K562 (cell line): ENCODE results near the gene ALG1. TPM values are rescaled to one million over a fixed set of nuclear protein-coding genes. Genes with fewer than 3 reads are reported as not detected.

Experiments
- HMG20B ChIP-seq: fragments of 250-450 bp; sonication (Bioruptor Pico); IDR thresholded peaks from 2 replicates; pipeline ENCODE4 v1.5.0; 2021; ENCODE audit warnings: mild to moderate bottlenecking
- KLF1 ChIP-seq: fragments of 450-650 bp; IDR thresholded peaks from 2 replicates; pipeline ENCODE4 v1.6.1; 2016; ENCODE audit warnings: missing genetic modification characterization, missing compliant biosample characterization
- MEF2A ChIP-seq: IDR thresholded peaks from 2 replicates; pipeline ENCODE4 v1.6.1; 2011; ENCODE audit warnings: low read depth, mild to moderate bottlenecking, low read length, moderate library complexity; ENCODE audit not compliant: control insufficient read depth
- MEF2D ChIP-seq: conservative IDR thresholded peaks from 2 replicates; pipeline ENCODE4 v1.6.1; 2016; ENCODE audit warnings: low read depth, missing genetic modification characterization, missing compliant biosample characterization
- MEIS2 ChIP-seq: fragments of 450-650 bp; IDR thresholded peaks from 2 replicates; pipeline ENCODE4 v1.6.1; 2014; ENCODE audit warnings: mild to moderate bottlenecking; ENCODE audit not compliant: partially characterized antibody
- POLR2AphosphoS2 ChIP-seq: IDR thresholded peaks from 2 replicates; pipeline ENCODE4 v1.6.1; 2012; ENCODE audit warnings: low read length, improper control_type of control experiment
- RBM39 ChIP-seq: fragments of 200-400 bp; formaldehyde crosslinking; optimal IDR thresholded peaks from 2 replicates; pipeline ENCODE3; 2018; ENCODE audit warnings: low read depth, low read length
- XRCC4 ChIP-seq: IDR thresholded peaks from one replicate; pipeline ENCODE4 v1.6.1; 2011; ENCODE audit not compliant: insufficient read depth, insufficient read length; ENCODE audit errors: extremely low read depth
- ZFX ChIP-seq: sonication (generic); formaldehyde crosslinking; IDR thresholded peaks from 2 replicates; pipeline ENCODE4 v1.8.0; 2022; ENCODE audit warnings: mild to moderate bottlenecking, missing genetic modification reagents, moderate library complexity
- ZZZ3 ChIP-seq: fragments of 450-650 bp; IDR thresholded peaks from 2 replicates; pipeline ENCODE4 v1.6.1; 2016; ENCODE audit warnings: antibody characterized with exemption, mild to moderate bottlenecking, moderate library complexity
- polyA plus RNA-seq, 8 experiments: library from polyadenylated mRNA; depleted of rRNA in 4 of 8; stranded (reverse) in 5 of 8; unstranded in 3 of 8; fragments of >200 nt; fragmentation: Nextera tagmentation in 2 of 8; fragmentation: Illumina TruSeq in 1 of 8; extraction: Ambion mirVana in 2 of 8; extraction: Trizol in 1 of 8; gene quantifications; 2 replicates each; pipeline versions ENCODE4 v1.2.1 to v1.2.3, GENCODE V29; 2011 to 2014; ENCODE audit warnings: inconsistent platforms in 1 of 8, missing spikeins in 1 of 8
- total RNA-seq, 7 experiments: library from RNA; depleted of rRNA in 6 of 7; stranded (reverse); fragments of >200 nt in 6 of 7; fragmentation: Illumina TruSeq in 2 of 7; extraction: Trizol in 2 of 7; gene quantifications; 2 replicates each; pipeline versions ENCODE4 v1.2.1 to v1.2.3, GENCODE V29; 2011 to 2021; ENCODE audit warnings: low replicate concordance in 1 of 7
- TF ChIP-seq, protein P1 (sequence below): fragments of 450-650 bp; IDR thresholded peaks from 2 replicates; pipeline ENCODE4 v1.6.1; 2016; ENCODE audit warnings: borderline replicate concordance
- TF ChIP-seq, protein P2 (sequence below), 2 experiments: fragments of 450-650 bp in 1 of 2; sonication (generic) in 1 of 2; formaldehyde crosslinking in 1 of 2; IDR thresholded peaks; 2 replicates each; pipeline versions ENCODE4 v1.7.1 to v1.9.0; 2016 to 2022; ENCODE audit warnings: inconsistent platforms in 1 of 2, mild to moderate bottlenecking in 1 of 2, missing genetic modification reagents in 1 of 2
- TF ChIP-seq, protein P3 (sequence below): fragments of 250-450 bp; sonication (Bioruptor Pico); IDR thresholded peaks from 2 replicates; pipeline ENCODE4 v1.5.0; 2020; ENCODE audit warnings: mild to moderate bottlenecking, borderline replicate concordance

ALG1 gene
- total and polyA plus RNA-seq, 9 of the 15 experiments (the other 6 are each of a cell fraction or from before 2014, with no cell fraction given) = 1.1 to 26.4 (median 18.3) TPM

DNA sequence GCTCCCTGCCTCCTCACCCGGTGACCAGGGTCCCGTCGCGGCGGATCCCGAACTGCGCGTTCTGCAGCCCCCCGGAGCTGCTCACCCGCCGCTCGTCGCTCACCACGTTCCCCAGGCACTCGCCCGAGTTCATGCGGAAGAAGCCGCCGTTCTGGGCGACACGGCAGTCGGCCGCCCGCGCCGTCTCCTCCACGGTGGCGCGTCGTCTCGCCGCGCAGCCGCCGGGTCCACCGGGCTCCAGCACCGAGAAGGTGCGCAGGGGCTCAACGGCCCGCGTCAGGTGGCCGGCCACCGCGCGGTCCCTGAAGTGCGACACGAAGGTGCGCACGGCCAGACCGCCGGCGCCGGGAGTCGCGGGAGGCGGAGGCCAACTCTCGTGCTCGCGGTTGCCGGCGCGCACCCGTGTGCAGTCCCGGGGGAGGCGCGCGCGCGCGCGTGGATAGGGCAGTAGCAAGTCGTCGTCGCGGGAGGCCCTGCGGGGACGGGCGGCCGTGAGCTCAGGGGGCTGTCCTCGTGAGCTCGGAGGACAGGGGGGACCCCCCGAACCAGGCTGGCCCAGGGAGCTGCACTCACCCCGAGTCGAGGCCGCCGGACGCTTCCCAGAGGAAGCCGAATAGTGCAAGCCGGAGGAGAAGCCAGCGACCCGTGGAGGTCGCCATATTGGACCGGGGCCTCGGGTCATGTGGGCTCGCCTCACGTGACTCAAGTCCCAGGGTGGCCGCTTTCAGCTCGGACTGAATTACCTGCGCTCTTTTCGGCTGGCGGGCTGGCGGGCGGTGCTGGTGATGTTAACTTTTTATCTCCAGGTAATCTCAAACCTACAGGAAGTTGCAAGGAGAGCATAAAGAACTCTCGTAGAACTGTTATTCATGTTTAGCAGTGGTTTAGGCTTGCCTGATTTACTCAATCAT, 38.1 kb upstream of the ALG1 start, which contains the start of gene NAGPA (continued):
- TF ChIP-seq POLR2AphosphoS2 (no peak), MEF2A (no peak), ZZZ3 (no peak), KLF1 (tag) (no peak), MEIS2 (no peak), XRCC4 (no peak), HMG20B (CRISPR knock-in tag) (no peak), MEF2D (tag) (no peak), ZFX (CRISPR knock-in tag) (peak; percentile 75), RBM39 (no peak)
- TF ChIP-seq, protein P1, sequence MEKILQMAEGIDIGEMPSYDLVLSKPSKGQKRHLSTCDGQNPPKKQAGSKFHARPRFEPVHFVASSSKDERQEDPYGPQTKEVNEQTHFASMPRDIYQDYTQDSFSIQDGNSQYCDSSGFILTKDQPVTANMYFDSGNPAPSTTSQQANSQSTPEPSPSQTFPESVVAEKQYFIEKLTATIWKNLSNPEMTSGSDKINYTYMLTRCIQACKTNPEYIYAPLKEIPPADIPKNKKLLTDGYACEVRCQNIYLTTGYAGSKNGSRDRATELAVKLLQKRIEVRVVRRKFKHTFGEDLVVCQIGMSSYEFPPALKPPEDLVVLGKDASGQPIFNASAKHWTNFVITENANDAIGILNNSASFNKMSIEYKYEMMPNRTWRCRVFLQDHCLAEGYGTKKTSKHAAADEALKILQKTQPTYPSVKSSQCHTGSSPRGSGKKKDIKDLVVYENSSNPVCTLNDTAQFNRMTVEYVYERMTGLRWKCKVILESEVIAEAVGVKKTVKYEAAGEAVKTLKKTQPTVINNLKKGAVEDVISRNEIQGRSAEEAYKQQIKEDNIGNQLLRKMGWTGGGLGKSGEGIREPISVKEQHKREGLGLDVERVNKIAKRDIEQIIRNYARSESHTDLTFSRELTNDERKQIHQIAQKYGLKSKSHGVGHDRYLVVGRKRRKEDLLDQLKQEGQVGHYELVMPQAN = peak; percentile 98
- TF ChIP-seq, protein P2, sequence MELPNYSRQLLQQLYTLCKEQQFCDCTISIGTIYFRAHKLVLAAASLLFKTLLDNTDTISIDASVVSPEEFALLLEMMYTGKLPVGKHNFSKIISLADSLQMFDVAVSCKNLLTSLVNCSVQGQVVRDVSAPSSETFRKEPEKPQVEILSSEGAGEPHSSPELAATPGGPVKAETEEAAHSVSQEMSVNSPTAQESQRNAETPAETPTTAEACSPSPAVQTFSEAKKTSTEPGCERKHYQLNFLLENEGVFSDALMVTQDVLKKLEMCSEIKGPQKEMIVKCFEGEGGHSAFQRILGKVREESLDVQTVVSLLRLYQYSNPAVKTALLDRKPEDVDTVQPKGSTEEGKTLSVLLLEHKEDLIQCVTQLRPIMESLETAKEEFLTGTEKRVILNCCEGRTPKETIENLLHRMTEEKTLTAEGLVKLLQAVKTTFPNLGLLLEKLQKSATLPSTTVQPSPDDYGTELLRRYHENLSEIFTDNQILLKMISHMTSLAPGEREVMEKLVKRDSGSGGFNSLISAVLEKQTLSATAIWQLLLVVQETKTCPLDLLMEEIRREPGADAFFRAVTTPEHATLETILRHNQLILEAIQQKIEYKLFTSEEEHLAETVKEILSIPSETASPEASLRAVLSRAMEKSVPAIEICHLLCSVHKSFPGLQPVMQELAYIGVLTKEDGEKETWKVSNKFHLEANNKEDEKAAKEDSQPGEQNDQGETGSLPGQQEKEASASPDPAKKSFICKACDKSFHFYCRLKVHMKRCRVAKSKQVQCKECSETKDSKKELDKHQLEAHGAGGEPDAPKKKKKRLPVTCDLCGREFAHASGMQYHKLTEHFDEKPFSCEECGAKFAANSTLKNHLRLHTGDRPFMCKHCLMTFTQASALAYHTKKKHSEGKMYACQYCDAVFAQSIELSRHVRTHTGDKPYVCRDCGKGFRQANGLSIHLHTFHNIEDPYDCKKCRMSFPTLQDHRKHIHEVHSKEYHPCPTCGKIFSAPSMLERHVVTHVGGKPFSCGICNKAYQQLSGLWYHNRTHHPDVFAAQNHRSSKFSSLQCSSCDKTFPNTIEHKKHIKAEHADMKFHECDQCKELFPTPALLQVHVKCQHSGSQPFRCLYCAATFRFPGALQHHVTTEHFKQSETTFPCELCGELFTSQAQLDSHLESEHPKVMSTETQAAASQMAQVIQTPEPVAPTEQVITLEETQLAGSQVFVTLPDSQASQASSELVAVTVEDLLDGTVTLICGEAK (IDR thresholded peaks at IDR 0.05) = 0 out of 2 replicates have a peak, but pooled peaks have one; percentile 35
- TF ChIP-seq, protein P2 (CRISPR knock-in tag; IDR thresholded peaks at IDR 0.05) = no peak
- TF ChIP-seq, protein P3, sequence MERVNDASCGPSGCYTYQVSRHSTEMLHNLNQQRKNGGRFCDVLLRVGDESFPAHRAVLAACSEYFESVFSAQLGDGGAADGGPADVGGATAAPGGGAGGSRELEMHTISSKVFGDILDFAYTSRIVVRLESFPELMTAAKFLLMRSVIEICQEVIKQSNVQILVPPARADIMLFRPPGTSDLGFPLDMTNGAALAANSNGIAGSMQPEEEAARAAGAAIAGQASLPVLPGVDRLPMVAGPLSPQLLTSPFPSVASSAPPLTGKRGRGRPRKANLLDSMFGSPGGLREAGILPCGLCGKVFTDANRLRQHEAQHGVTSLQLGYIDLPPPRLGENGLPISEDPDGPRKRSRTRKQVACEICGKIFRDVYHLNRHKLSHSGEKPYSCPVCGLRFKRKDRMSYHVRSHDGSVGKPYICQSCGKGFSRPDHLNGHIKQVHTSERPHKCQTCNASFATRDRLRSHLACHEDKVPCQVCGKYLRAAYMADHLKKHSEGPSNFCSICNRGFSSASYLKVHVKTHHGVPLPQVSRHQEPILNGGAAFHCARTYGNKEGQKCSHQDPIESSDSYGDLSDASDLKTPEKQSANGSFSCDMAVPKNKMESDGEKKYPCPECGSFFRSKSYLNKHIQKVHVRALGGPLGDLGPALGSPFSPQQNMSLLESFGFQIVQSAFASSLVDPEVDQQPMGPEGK = no peak
